NCI-H748 (cell line): ENCODE data around the gene STAT4.

Experiments
- DNase-seq: peaks from one replicate; lab custom pipeline; 2025; ENCODE audit not compliant: unreplicated experiment; lab: John Stamatoyannopoulos, UW

The STAT4 gene

DNA sequence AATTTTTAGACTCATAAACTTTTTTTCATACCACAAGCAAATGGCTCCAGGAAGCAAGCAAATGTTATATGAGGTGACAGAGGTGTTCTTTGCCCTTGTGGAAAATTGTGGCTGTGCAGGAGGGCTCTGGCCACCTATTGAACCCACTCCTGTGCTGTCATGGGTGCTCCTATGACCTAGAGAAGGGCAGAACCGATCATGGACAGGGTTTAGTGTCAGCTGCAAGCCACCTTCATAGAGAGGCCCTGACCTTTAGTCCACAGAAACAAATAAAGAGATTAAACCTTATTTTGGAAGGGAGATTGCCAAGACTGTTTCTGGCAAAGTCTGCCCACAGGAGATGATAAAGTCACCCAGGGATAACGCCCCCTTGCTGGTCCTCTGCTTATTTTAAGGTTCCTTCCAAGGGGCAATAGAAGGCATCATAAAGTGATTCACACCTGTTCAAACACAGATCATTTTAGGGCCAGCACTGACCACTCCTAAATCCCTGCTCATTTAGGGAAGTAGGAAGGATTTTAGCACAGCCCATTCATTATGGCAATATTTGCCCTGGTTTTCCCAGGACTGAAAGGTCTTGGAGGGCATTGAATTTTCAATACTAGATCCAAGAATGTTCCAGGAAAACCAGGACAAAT lies 26.1 kb upstream of the STAT4 start:
- no peak for DNase-seq

DNA sequence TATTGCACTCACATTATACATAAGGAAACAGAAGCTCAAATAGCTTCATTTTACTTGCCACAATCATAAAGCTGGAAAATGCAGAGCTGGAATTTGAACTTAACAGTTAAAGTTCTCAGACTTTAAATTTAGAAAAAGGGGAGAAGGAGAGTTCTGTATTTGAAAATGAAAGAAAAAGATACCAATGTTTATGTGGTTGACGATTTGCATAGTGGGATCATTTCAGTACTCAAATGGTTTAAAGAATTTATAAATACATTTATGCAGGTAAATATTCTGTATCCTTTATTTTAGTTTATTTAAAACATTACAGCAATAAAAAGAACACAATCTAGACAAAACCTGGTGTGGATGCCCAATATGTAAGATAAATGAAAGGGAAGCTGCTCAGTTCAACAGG lies 25.5 kb upstream of the STAT4 start:
- DNase-seq: no peak

DNA sequence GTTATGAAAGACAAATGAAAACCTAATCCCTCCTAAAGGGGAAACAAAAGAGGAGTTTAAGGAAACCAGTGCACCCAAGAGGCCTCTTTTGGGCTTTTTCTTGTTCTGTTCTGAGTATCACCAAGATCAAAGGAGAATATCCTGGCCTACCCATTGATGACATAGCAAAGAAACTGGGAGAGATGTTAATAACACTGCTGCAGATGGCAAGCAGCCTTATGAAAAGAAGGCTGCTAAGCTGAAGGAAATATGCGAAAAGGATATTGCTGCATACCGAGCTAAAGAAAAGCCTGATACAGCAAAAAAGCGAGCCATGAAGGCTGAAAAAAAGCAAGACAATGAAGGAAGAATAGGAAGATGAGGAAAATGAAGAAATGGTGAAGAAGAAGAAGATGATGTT lies 23.6 kb upstream of the STAT4 start:
- DNase-seq: no peak

DNA sequence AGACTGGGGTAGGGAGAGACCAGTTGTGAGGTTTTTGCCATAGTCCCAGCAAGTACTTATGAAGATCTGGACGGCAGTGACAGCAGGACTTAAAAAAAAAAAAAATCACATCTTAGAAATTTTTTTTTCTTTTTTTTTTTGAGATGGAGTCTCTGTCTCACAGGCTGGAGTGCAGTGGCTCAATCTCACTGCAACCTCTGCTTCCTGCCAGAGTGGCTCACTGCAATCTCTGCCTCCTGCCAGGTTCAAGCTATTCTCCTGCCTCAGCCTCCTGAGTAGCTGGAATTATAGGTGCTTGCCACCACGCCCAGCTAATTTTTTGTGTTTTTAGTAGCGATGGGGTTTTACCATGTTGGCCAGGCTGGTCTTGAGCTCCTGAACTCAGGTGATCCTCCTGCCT lies 22.4 kb upstream of the STAT4 start:
- DNase-seq: no peak

DNA sequence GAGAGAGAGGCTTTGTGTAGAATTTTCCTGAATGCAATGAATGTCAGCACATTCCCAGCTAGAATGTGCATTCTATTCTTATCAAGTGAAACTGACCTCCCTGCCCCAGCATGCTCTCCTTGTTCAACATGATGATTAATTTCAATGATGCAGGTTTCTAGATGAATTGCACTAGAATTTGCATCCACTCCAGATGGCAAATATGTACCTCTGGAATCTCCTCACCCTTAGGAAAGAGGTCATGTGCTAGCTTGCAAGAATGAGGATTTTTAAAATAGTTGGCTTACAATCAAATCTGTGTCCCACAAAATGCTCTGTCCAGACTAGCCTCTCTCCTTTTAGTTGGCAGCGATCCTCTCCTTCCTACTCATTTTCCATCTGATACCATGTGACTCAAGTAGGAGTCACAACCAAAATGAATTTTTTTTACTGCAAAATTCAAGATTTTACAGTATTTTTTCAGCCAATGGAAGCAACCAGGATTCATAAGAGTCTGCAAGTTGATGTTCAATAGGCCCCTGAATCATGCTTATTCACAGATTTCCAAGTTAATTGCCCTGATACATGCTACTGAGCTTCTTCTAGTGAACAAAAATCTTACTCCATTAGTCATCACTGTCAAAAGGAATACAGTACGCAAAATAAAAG lies 21.0 kb upstream of the STAT4 start:
- no peak for DNase-seq

DNA sequence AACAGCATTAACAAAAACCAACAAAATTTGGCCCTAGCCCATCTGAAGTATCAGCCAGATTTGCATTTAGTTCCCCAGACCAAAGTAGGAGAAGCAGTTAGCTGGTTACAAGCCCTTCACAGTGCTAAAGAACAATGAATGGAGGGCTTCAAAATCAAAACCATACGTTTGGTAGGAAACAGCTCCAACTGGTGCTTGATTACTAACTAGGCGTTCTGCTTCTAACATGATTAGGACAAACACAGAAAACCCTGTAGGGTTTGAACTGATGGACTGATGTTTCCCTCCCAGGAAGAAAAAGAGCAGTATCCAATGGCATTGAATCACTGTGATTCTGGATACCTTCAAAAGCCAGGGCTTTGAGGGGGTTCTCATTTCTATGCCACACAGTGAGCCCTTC lies 20.5 kb upstream of the STAT4 start:
- no peak for DNase-seq

DNA sequence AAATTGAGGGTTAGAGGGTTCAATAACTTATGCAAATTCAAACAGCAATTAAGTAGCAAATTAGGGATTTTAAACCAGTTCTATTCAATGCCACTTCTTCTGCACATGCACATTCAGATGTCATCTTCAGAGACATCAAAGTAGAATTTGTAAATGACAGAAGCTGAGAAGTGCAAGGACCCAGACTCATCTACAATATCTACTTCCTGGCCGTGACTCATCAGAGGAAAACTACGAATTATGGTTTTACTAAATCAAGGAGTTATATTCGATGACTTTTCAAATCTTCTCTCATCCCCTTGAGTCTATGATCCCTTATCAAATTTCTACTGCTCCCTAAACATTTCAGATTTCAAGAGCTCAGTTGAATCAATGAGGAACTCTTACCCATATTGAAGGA lies 20.0 kb upstream of the STAT4 start:
- DNase-seq: no peak

DNA sequence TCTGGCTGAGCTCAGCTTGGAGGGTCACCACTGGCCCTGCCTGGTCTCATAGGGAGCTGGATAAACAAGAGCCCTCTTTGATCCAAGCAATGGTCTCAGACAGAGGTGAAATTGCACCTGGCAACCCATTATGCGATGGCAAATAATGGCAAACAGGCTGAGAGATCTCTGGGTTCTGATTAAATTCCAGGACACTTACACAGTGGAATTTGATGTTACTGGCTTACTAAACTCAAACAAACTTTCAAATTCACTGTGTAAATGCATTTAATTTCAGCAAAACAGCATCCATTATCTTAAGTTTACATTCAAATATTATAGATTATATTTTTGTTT lies 19.5 kb upstream of the STAT4 start:
- DNase-seq: peak; percentile 37

DNA sequence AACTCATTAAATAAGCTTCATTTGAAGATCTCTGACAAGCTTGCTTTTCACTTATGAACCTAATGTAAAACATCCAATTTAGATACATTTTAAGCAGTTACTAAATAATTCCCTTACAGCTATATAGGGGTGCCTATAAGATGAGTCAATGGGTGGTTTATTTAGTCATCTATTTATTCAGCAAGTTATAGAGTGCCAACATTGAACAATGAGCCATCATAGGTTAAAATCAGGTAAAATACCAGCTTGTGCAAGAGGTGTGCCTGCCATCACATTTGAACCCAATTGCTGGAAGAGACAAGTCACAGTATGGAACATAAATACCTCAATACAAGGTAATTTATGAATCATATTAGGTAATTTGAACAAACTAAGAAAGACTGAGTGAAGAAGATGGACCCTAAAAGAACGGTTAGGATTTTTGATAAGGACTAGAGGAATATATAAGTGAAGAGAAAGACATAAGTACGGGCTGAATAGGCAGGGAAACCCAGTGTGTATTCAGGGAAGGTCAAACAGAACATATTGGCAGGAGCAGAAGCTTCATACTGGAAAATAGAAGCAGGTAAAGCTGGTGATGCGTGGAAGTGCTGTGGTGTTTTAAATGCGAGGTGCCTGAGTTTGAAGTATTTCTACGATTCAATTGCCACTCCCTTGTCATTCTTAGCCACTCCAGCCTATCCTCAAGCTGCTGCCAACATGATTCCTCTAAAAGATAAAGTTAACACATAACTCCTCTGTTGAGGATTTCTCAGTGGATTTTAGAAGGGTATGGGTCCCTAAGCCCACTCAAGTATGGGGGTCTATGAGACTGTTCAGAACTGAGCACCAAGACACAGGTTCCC lies 18.9 kb upstream of the STAT4 start:
- DNase-seq: no peak

DNA sequence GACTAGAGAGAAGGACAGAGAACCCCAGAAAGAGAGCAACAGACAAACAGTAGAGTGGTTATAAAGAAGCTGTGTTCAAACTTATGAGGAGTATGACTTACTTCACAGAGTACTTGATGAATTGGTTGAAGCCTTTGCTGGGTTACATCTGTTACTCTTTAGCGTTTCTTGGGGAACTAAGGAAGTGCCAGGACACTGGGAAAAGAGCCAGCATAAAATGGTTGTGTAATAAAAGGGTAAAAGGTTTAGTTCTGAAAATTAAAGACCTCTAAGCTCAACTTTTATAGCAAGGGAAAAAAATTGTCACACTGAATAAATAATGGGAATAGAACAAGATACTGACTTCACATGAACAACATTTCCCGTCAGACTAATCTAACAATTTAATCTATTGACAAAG lies 17.0 kb upstream of the STAT4 start:
- DNase-seq: no peak

DNA sequence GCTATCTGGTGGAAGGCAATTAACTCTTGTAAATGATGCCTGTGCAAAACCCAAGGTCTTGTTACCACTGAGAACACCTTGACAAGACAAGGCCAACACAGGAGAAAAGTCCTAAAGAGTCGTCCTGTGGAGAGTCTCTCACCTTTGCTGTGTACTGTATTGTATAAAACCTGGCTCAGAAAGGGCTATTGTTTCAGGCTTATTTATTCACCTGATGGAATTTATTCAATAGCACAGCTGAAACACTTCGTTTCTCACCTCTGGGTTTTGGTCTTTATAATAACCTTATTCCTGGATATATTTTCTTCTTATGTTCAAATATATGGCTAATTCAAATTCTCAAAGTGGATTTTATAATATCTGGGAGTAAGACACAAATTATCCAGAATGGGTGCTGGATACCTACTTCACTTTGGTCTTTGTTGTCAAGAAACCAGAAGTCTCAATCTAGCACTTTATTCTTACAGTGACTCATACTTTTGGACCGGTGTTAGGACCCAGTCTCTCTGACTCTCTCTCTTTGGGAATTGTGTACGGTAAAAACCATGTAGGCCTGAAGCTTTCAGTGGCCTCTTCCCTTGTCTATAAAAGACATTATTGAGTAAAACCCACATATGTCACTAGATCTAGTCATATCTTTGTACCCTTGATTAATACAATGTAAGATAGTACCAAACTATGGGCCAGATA lies 16.1 kb upstream of the STAT4 start:
- no peak for DNase-seq

DNA sequence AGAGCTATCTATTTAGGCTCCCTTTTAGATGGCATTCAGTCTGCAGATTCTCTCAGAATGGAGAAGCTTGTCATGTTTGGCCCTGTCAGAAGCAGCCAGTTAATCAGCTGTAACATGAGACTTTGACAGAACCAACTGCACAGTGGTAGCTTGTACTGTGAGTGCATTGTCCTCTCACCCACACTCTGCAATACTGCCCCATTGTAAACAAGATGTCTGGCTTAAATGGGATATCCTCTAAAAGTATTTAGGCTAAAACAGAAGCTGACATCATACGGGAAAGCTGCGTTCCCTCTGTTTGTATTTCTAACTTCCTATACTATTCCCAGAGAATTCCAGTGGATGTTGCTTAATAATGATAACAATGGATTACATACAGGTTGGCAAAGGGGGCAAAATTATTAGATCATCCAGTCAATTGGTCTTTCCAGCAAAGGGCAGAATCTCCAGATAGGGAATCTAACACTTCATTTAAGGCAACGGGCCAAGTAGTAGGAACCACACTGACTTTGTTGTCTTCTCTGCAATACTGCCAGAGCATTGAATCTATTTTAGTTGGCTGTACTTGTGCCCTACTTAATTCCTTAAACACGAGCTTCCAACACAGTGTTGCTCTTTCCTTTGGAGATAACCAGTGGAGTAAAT lies 15.4 kb upstream of the STAT4 start:
- peak; percentile 86 for DNase-seq

DNA sequence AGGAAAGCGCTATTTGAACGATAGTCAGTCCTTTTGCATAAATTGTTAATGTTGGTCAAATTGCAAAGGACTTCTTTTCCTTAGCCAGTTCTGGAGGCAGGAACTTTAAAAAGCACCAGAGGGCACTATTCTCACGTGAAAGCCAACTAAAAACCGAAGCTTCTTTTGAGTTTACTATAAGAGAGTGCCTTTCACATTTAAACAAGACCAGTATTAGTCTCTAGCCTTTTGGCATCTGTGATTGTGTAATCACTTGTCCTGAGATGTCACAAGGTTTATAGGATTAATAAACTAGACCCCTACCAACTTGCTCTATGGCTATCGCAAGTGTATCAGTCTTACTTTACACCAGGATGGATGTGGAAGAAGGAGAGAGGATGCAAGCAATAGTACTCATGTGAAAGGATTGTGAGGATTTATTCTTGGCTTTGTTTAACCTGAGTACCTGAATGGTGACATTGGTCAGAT lies 14.4 kb upstream of the STAT4 start:
- DNase-seq: peak; percentile 74

DNA sequence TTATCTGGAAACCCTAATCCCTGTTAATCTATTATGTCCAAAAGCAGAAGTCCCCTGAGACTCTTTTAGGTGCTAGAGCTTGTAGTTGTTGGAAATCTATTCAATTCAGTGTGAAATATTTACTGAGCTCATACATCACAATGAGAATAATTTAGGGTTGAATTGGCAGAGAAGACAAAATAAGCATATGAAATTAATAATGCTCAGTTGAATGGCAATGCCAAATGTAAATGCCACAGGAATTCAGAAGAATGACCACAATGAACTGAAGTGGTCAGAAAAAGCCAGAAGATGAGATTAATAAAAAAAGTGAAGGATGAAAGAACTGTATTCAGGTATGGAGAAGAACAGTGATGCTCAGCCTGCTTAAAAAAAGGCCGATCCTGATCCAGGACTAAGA lies 8.0 kb upstream of the STAT4 start:
- no peak for DNase-seq

DNA sequence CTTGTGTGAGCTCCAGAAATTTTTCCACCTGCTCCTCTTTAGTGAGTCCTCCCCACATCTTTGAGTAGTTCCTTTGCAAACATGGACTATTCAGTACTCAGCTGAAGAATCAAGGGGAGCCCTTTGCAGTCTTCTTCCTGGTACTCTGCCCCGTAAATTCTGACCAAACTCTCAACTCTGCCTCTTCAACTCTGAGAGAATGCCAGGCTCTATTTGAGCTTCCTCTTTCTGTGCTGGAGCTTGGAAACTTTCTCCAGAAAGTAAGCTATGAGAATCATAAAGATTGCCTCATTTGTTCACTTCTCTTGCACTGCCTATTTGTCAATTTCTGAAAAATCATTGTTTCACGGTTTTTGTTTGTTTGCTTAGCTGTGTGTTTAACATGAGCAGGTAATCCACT lies 7.4 kb upstream of the STAT4 start:
- no peak for DNase-seq

DNA sequence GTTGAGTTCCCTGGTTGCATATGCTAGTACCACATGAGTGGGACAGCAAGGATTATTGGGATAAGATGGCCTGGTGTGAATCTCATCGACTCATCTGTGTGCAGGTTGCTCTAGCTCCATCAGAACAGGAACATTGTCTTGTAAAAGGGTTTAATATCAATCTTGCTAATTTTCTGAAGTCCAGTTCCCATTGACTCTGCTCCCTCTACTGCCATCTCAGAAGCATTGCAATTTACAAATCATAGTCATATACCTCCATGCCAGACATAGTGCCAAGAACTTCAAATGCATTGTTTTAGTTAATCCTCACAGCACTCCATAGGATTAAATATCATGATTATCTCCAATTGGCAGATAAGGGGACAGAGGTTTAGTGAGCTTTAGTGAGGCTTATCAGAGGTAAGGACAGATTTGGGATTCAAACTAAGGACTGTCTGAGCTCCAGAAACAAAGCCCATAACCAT lies 4.8 kb upstream of the STAT4 start:
- DNase-seq: peak; percentile 46

DNA sequence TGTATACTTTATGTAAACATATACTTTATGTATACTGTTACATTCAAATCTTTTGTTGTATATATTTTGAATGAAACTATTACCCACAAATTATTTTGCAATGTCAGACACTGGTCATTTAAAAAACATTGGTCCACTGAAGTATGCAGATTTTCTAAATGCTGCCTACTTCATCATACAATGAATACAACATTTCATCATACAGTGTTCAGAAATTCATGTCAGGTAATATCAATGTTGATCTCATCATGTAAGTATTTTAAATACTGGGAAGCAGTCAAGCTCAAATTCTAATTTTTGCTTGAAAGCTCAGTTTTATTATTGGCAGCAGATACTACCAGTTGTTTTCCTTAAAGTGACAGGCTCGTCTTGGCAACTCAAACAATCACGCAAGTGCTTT lies 2.9 kb upstream of the STAT4 start:
- DNase-seq: no peak

DNA sequence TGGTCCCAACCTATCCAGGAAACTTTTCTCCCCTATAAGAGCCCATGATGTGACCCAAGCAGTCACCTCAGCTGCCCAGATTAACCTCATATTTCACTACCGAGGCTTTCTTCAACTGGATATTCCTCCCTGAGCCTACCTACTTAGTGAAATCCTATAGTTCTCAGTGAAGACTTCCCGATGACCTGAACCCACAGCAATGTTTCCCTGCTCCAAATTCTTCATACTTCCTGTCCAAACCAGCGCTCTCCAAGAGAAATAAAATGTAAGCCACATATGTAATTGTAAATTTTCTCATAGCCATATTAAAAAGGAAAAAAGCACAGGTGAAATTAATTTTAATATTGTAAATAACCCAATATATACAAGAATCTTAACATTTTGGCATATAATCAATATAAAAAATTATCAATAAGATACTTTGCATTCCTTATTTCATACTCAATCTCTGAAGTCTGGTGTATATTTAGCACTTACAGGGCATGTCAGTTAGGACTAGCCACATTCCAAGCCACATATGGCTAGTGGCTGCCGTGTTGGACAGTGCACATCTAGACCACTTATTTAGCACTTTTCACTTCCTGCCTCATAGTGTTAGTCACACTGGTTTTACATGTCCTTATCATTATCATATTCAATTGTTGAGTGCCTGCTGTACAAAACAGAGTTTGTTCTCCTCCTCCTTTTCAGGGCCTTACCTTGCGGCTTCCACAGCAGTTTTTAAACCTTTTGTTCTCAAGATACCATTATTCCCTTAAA lies 1.9 kb upstream of the STAT4 start:
- peak; percentile 26 for DNase-seq

DNA sequence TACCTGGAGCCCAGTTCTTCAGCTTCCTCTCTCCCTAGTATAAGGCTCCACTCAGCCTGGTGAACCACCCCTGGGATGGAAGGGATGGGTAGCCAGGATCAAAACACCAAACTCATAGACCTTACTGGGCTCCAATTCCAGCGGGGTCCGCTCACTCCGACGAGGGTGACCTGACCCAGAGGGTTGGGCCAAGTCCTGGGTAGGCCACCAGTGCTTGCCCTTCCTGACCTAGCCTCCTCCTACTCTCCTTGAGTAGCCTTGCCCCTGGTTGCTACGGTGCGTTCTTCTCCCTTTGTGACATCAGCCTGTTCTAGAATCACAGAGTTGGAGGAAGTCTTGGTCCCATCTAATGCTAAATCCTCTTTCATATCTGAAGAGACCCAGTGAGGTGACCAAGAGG lies 537 bp upstream of the STAT4 start:
- DNase-seq: no peak

DNA sequence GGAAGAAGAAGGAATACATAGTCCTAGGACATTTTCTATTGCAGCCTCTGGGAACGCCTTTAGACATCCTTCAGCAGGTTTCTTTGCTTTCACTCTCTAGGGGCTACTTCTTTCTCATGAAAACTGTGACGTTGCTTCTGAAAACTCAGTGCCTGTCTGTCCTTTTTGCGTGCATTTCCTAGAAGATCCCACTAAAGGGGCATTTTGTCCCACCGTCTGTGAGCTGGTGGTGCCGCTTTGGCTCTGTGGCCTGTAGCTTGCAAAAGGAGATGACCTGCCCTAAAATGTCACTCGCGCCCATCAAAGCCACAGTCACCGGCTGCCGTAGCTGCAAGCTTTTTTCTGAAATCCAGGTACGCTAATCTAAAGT lies 579 bp downstream of the STAT4 start:
- DNase-seq: no peak
